VCaP (cell line): Measurements from ENCODE around the gene GTPBP6.
"Not testable (repeated sequence)": the region's sequence is repeated elsewhere in the genome, so short reads cannot be mapped to it uniquely, and the experiment has no call there.

Source experiments
- H3K27ac ChIP-seq: fragments of 450-650 bp; 2 replicates; pipeline ENCODE4 v1.5.1; 2017
- TF ChIP-seq, protein P1 (sequence below): fragments of 450-650 bp; conservative IDR thresholded peaks from 2 replicates; pipeline ENCODE4 v1.5.1; 2017; ENCODE audit warnings: mild to moderate bottlenecking, moderate library complexity

GTPBP6 gene

DNA sequence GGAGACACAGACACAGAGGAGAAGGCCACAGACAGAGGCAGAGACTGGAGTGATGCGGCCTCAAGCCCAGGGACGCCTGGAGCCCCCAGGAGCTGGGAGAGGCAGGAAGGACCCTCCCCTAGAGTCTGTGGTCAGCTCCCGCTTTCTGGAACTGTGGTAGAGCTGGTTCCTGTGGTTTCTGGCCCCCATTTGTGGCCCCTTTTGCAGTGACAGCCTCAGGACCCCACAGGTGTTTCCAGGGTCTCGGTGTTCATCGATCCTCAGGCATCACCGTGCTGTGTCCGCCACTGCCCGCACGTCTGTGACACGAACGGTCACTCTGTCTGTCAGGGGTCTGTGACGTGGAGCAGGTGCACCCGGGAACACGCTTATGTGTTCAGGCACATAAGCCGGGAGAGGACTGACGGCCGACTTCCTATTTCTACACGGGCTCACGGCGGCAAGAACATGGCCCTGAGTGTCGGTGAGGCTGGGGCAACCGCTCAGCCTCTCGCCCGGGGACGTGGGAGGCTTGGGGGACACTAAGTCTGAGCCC, 7.9 kb downstream of the GTPBP6 start:
- H3K27ac ChIP-seq: no peak overlapping the region
- TF ChIP-seq, protein P1, sequence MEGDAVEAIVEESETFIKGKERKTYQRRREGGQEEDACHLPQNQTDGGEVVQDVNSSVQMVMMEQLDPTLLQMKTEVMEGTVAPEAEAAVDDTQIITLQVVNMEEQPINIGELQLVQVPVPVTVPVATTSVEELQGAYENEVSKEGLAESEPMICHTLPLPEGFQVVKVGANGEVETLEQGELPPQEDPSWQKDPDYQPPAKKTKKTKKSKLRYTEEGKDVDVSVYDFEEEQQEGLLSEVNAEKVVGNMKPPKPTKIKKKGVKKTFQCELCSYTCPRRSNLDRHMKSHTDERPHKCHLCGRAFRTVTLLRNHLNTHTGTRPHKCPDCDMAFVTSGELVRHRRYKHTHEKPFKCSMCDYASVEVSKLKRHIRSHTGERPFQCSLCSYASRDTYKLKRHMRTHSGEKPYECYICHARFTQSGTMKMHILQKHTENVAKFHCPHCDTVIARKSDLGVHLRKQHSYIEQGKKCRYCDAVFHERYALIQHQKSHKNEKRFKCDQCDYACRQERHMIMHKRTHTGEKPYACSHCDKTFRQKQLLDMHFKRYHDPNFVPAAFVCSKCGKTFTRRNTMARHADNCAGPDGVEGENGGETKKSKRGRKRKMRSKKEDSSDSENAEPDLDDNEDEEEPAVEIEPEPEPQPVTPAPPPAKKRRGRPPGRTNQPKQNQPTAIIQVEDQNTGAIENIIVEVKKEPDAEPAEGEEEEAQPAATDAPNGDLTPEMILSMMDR: no peak

DNA sequence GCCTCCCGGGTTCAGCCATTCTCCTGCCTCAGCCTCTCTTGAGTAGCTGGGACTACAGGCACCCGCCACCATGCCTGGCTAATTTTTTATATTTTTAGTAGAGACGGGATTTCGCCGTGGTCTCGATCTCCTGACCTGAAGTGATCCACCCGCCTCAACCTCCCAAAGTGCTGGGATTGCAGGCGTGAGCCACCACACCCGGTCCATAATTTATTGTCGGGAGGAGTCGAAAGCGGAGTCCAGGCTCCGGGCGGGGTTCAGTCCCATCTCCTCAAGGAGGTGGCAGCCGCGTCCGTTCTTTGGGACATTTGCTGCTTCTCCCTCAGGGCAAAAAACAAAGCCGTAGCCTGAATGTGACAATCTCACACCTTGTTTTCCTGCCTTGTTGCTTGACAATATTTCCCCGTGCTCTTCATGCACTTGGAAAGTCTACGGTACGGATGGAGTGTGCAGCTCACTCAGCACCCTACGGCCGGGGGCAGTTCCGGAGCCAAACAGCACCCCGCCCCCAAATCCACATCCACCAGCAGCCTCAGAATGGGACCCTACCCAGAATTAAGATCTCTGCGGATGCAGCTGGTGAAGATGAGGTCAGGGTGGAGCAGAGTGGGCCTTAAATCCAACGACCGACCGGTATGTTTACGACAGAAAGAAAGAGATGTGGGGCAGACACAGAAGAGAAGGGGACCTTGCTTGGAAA, 9.6 kb downstream of the GTPBP6 start:
- H3K27ac ChIP-seq: no peak overlapping the region
- TF ChIP-seq, protein P1: no peak

DNA sequence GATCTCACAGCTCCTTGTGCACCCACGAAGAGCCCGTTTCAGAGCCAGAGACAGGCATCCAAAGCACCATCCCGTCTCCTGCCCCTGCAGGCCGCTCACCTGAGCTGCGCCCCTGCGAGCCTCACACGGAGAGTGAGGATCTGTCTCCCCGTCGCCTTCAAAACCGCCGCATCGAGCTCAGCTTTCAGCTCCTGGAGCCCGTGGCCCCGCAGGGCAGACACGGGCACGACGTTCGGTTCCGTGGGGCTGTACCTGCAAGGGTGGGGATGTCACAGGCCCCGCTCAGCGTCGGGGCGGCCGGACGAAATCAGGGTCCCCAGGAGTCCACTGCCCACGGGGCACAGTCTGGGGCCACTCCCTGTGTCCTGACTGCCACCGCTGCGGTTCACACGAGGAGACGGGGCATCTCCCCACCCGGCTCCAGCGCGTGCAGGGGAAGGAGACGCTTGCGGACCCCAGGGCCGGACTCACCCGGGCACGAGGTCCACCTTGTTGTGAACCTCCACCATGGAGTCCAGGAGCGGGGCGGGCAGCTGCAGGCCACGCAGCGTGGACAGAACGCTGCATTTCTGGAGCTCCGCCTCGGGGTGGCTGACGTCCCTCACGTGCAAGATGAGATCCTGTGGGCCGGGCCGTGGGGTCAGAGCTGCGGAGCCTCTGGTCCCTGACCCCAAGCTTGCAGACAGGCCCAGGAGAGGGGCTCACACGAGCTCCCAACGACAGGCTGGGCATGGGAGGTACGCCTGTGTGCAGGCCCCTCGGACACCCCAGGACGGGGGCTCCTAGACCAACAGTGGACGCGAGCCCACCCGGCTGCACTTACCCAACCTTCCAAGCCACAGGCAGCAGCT, 11.1 kb downstream of the GTPBP6 start:
- H3K27ac ChIP-seq: no peak overlapping the region
- TF ChIP-seq, protein P1: no peak

DNA sequence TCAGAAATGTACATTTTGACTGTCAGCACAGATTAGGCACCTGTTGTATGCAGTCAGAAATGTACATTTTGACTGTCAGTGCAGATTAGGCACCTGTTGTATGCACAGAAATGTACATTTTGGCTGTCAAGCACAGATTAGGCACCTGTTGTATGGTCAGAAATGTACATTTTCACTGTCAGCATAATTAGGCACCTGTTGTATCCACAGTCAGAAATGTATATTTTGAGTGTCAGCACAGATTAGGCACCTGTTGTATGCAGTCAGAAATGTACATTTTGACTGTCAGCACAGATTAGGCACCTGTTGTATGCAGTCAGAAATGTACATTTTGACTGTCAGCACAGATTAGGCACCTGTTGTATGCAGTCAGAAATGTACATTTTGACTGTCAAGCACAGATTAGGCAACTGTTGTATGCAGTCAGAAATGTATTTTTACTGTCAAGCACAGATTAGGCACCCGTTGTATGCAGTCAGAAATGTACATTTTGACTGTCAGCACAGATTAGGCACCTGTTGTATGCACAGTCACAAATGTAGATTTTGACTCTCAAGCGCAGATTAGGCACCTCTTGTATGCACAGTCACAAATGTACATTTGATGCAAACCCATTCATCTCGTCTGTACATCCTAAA, 11.9 kb downstream of the GTPBP6 start:
- not testable (repeated sequence) for H3K27ac ChIP-seq

DNA sequence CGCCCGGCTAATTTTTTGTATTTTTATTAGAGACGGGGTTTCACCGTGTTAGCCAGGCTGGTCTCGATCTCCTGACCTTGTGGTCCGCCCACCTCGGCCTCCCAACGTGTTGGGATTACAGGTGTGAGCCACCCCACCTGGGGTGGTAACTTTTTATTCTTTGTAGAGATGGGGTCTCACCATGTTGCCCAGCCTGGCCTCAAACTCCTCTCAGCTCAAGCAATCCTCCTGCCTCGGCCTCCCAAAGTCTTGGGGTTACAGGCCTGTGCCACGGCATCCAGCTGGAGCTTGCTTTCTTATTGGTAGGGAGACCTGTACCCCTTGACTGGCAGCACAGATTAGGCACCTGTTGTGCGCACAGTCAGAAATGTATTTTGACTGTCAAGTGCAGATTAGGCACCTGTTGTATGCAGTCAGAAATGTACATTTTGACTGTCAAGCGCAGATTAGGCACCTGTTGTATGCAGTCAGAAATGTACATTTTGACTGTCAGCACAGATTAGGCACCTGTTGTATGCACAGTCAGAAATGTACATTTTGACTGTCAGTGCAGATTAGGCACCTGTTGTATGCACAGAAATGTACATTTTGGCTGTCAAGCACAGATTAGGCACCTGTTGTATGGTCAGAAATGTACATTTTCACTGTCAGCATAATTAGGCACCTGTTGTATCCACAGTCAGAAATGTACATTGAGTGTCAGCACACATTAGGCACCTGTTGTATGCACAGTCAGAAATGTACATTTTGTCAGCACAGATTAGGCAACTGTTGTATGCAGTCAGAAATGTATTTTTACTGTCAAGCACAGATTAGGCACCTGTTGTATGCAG, 12.6 kb downstream of the GTPBP6 start:
- not testable (repeated sequence) for H3K27ac ChIP-seq

DNA sequence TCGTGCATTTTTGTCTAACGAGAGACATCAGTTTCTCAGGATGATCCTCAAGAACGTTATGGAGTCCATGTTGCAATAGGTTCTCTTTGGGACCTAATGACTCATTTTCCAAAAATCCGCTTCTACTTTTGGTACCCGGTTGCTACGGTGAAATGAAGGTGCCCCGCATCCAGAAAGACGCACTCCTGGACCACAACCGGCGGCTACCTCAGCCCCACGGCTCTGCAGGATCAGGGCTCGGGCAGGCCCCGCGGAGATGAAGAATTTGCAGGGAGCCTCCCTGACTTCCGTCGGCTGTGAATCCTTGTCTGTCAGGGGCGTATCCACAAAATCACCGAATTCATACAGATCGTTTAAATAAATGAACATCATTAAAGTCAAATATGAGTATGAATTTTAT, 15.6 kb downstream of the GTPBP6 start:
- no peak overlapping the region for H3K27ac ChIP-seq
- TF ChIP-seq, protein P1: no peak

DNA sequence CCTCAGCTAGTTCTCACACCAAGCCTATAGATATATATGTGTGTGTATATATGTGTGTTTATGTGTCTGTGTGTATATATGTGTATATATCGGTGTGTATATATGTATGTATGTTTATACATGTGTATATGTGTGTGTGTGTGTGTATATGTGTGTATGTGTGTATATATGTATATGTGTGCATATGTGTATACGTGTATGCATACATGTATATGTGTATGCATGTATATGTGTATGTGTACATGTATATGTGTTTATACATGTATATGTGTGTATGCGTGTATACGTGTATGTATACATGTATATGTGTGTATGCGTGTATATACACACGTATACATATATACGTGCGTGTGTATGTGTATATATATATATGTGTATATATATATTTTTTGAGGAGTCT, 18.3 kb downstream of the GTPBP6 start:
- H3K27ac ChIP-seq: no peak overlapping the region
- TF ChIP-seq, protein P1: no peak

DNA sequence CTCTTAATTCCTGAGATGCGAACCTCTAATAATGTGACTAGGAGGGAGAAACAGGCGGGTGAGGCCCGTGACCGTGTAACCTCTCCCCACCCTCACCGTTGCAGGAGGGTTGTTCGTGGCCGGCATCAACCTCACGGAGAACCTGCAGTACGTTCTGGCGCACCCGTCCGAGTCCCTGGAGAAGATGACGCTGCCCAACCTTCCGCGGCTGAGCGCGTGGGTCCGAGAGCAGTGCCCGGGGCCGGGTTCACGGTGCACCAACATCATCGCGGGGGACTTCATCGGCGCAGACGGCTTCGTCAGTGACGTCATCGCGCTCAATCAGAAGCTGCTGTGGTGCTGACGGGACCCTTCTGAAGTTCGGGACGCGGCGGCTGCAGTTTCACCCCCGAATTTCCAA, 19.6 kb downstream of the GTPBP6 start:
- TF ChIP-seq, protein P1: no peak
- no peak overlapping the region for H3K27ac ChIP-seq
